GM12875 (cell line): ENCODE results near the gene LGALS3BP.

ENCODE experiments used
- H3K4me3 ChIP-seq: one replicate; pipeline ENCODE4 v1.5.1; 2011; ENCODE audit warnings: low read depth, low read length, control low read depth
- TF ChIP-seq, protein P1 (sequence below): IDR thresholded peaks from 2 replicates; pipeline ENCODE4 v1.5.1; 2011; ENCODE audit warnings: low read depth, mild to moderate bottlenecking, control low read depth, inconsistent platforms, low read length, moderate library complexity, borderline replicate concordance; ENCODE audit not compliant: insufficient read depth

LGALS3BP gene

DNA sequence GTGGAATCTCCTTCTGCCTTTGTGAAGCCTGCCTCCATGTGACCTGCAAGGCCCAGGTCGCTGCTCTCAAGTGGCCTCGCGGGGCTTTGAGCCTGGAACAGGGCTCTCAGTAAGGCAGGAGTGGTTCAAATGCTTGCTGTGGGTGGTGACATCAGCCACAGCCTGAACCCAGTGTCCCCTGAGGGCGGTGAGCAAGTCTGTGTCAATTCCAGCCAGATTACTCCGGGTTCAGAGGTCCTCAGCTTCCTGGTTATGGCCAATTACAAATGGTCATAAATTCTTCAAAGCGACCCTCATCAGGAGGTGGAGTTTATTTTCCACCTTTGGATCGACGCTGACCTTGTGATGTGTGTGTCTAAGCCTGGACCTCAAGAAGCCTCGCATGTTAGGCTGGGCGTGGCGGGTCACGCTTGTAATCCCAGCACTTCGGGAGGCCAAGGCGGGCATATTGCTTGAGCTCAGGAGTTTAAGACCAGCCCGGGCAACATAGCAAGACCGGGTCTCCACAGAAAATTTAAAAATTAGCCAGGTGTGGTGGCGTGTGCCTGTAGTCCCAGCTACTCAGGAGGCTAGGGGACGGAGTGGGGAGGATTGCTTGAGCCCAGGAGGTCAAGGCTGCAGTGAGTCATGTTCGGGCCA is 17.3 kb downstream of the LGALS3BP start:
- no peak overlapping the region for H3K4me3 ChIP-seq
- TF ChIP-seq, protein P1, sequence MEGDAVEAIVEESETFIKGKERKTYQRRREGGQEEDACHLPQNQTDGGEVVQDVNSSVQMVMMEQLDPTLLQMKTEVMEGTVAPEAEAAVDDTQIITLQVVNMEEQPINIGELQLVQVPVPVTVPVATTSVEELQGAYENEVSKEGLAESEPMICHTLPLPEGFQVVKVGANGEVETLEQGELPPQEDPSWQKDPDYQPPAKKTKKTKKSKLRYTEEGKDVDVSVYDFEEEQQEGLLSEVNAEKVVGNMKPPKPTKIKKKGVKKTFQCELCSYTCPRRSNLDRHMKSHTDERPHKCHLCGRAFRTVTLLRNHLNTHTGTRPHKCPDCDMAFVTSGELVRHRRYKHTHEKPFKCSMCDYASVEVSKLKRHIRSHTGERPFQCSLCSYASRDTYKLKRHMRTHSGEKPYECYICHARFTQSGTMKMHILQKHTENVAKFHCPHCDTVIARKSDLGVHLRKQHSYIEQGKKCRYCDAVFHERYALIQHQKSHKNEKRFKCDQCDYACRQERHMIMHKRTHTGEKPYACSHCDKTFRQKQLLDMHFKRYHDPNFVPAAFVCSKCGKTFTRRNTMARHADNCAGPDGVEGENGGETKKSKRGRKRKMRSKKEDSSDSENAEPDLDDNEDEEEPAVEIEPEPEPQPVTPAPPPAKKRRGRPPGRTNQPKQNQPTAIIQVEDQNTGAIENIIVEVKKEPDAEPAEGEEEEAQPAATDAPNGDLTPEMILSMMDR: no peak

DNA sequence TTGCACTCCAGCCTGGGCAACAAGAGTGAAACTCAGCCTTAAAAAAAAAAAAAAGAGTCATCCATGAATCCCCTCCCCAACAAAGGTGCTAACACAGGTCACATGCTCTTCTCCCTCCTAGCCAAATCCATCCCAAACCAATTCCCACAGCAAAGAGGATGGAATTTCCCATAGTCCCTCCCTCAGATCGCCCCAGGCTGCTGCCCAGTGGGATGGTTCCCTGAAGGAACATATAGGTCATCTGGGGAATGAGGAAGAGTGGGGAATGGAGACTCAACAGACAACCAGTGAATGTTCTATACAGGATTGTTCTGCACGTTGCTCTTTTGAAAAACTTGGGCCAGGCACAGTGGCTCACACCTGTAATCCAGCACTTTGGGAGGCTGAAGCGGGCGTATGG is 18.2 kb downstream of the LGALS3BP start:
- H3K4me3 ChIP-seq: no peak overlapping the region
- TF ChIP-seq, protein P1: no peak

DNA sequence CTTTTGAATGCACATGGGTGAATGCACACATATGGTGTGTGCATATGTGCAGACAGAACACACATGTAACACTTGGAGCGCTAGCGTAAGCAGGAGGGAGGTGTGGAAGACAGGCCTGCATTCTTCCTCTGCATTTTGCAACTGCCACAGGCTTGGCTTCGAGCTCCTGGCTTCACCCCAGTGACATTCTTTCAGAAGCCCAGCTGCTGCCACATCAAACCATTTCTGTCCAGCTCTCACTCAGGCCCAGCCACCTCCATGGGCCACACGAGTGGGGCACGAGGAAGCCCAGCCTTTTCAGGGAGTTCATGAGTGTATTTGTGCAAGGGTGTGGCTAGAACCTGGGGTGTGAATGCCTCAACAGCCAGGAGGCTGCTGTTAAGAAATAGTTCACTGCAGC is 18.8 kb downstream of the LGALS3BP start:
- H3K4me3 ChIP-seq: no peak overlapping the region
- TF ChIP-seq, protein P1: no peak

DNA sequence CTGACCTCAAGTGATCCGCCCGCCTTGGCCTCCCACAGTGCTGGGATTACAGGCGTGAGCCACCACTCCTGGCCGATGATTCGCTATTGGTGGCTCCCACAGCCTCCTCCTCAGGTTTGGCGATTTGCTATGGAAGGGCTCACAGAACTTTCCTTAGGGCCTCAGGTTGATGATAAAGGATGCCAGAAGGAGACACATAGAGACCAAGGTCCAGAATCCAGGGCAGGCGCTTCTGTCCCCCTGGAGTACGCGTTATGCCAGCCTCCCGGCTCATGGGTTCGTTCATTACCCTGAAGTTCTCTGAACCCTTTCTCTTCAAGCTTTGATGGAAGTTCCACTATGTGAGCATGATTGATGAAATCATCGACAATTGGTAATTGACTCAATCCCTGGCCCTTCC is 19.9 kb downstream of the LGALS3BP start:
- TF ChIP-seq, protein P1: no peak
- no peak overlapping the region for H3K4me3 ChIP-seq

DNA sequence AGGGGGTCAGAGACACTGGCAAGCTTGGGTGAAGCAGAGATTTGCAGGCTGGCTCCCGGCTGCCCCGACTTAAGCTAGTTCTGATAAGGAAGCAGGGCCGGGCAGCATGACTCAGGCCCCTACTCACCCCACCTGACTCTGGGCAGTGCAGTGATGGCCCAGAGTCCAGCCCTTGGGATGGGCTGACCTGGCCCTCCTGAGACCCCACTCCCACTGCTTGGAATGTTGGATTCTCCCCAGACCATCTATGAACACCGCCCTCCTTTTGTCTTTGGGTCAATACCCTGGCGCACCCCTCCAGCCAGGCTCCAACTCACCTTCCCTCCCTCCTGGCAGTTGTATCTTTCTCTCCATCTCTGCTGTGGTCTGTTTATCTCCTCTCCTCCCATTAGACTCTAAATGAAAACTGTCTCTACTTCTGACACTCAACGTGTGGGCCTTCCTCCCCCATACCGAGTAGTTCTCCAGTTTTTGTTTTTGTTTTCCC is 21.0 kb downstream of the LGALS3BP start:
- no peak overlapping the region for H3K4me3 ChIP-seq
- TF ChIP-seq, protein P1: no peak

DNA sequence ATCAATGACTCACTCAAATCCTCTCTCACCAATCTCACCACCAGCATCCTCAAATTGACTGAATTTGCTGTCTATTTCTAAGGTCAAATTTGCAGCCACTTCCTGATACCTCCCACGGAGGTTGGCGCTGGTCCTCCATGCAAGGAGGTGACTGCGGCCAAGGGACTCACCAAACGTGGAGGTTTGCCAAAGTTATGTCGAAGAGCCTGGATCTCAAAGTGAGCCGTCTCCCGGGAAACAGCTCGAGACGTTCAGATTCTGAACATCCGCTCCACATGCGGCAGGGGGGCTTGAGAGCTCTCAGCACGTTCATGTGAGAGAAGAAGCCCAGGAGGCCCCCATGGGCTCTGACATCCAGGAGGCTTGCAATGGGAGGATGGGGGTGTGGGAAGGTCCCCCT is 22.6 kb downstream of the LGALS3BP start:
- TF ChIP-seq, protein P1: no peak
- H3K4me3 ChIP-seq: no peak overlapping the region

DNA sequence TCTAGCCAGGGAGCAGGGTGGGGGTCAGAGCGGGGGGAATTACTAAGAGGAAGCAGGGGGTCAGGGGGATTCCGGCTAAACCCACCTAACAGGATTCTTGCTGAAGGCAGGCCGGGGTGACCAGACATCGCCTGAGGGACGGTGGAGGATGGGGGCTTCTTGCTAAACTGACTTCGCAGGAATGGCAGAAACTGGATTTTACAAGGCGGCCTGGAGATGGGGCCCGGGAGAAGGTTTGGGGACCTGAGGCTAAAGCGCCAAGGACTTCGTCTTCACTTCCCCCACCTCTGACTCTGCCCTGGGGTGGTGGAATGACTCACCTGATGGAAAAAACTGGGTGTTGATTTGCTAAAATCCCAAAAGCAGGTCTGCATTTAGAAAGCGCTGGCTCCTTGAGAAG is 23.5 kb downstream of the LGALS3BP start:
- TF ChIP-seq, protein P1: no peak
- no peak overlapping the region for H3K4me3 ChIP-seq
